LNCaP clone FGC (cell line): Measurements from ENCODE around the gene TPP2.

Experiments used
- DNase-seq: peaks from one replicate; pipeline ENCODE4 v3.0.0-alpha.2; 2011; ENCODE audit warnings: low read depth
- H3K4me3 ChIP-seq: 2 replicates; pipeline ENCODE4 v1.5.1; 2011; ENCODE audit warnings: mild to moderate bottlenecking, low read depth, low read length, control low read depth
- CTCF ChIP-seq: IDR thresholded peaks from 2 replicates; pipeline ENCODE4 v1.5.1; 2012; ENCODE audit warnings: mild to moderate bottlenecking; ENCODE audit not compliant: control insufficient read depth, insufficient read depth; ENCODE audit errors: extremely low read depth

TPP2 gene

DNA sequence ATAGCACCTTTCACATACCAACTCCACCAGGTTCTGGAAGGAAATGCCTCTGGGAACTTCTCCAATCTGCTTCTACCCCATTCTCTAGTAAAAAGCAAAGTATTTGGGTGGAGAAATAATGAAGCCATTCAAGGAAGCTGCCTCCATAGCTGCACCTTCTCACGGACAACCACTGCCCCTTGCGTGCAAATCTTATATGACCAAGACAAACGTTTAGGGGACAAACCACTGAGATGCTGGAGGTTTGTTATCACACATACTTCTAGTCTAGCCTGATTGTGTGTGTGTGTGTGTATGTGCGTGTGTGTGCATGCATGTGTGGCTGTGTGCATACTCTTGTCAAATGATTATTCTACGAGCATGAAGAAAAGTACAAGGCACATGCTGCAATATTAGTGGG is 104.5 kb downstream of the TPP2 start:
- TF ChIP-seq CTCF: no peak
- no peak overlapping the region for H3K4me3 ChIP-seq
- DNase-seq: no peak

- DNase-seq: no peak
- no peak for TF ChIP-seq CTCF
- H3K4me3 ChIP-seq: no peak overlapping the region
Measured at GRCh38 chr13:102702965-102703725, 106.4 kb downstream of the TPP2 start.

DNA sequence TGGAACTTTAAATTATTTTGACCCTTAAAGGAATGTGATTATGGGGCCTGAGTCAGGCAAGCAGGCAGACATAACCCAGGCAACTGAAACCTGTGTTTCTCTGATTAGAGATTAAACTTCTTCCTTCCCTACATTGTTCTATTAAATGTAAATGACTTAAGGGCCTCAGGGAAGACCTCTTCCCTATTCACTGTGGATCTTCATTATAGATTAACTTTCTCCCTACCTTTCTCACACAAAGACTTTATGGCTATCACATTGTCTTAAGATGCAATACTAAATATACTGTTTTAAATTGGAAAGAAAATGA is 106.9 kb downstream of the TPP2 start:
- DNase-seq: no peak
- no peak for TF ChIP-seq CTCF

GRCh38 chr13:102704238-102705058 is 107.7 kb downstream of the TPP2 start:
- DNase-seq: no peak
- H3K4me3 ChIP-seq: no peak overlapping the region
- no peak for TF ChIP-seq CTCF

More for the DNA sequence above, 106.9 kb downstream of the TPP2 start:
- no peak overlapping the region for H3K4me3 ChIP-seq

DNA sequence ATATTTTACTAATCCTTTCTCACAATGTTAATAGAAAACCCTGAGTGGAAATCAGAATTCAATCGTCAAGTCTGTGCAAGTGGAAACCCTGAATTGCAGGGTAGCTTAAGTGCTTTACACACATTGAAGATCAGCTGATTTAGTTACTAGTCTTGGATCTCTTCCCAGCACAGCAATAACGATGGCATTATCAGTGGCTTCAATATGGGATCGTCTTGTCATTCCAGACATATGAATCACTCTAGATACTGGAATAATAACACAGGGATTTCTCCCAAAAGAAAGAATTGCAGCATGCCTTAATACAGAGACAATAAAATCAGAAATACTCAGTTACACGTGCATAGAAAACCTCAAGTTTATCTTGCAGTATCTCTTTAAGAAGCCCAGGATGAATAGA is 110.7 kb downstream of the TPP2 start:
- H3K4me3 ChIP-seq: no peak overlapping the region
- DNase-seq: peak; percentile 54
- TF ChIP-seq CTCF: no peak

DNA sequence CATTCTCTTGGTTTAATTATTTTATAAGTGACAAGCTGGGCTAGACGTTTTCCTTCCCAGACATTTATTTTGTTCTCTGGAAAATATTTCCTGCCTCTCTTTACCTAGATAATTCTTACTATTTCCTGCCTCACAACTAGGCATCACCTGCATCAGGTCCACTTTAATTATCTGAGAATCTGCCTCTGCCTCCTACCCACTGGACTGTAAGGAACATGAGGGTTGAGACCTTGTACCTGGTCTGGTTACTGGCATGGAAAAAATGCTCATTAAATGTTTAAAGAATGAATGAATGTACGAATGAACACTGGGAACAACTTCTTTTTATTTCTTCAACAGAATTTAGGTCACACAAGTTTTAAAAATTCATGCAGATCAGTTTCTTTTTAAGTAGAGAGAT is 111.4 kb downstream of the TPP2 start:
- no peak overlapping the region for H3K4me3 ChIP-seq
- no peak for TF ChIP-seq CTCF
- DNase-seq: no peak
